ENCODE data around the gene TMEM39B.

The TMEM39B gene

GRCh38 chr1:32114420-32114819, 41.7 kb downstream of the TMEM39B start:
- H3K79me1 ChIP-seq (replicated peaks; ENCODE audit: low read length, poor library complexity, severe bottlenecking), result no peaks in the 10 kb centered on the region
- no peak overlapping the region for H3K4ac ChIP-seq (ENCODE audit: low read depth in 1 of 2, low read length in 2 of 2)
- no peak for DNase-seq
- no peak overlapping the region for H2BK120ac ChIP-seq (ENCODE audit: low read depth, low read length)
- H3K36me3 ChIP-seq (ENCODE audit: control insufficient read depth in 1 of 2, insufficient read depth in 2 of 2, low read depth in 1 of 2, low read length in 2 of 2), result peaks cover 2 to 9% of the 10 kb centered on the region in 2 experiments
- H2BK5ac ChIP-seq (ENCODE audit: low read depth, low read length, poor library complexity, severe bottlenecking), result no peak overlapping the region
- 100% methylated on average over 1 of the region's 2 CpGs for WGBS
- H2BK15ac ChIP-seq (ENCODE audit: low read depth, poor library complexity, severe bottlenecking), result no peak overlapping the region
- H3K4me3 ChIP-seq (ENCODE audit: insufficient read depth in 1 of 2, low read depth in 1 of 2, low read length in 2 of 2), result no peak overlapping the region
- H3K4me1 ChIP-seq (ENCODE audit: control insufficient read depth, insufficient read depth, low read depth, low read length), result peaks cover 4% of the 10 kb centered on the region
- no peak overlapping the region for H3K23ac ChIP-seq (ENCODE audit: low read length in 2 of 2)
- no peak overlapping the region for H4K91ac ChIP-seq (ENCODE audit: low read length)
- H3K4me2 ChIP-seq (ENCODE audit: low read length, poor library complexity, severe bottlenecking), result no peak overlapping the region
- peak overlapping the region in 1 of 2 experiments; percentile 2 for H3K18ac ChIP-seq (ENCODE audit: low read depth in 1 of 2, low read length in 2 of 2)
- H3K9ac ChIP-seq (ENCODE audit: low read length), result no peak overlapping the region
- no peak overlapping the region for H3K14ac ChIP-seq (ENCODE audit: low read length in 2 of 2)
- no peaks in the 10 kb centered on the region for H3K27me3 ChIP-seq (ENCODE audit: control insufficient read depth in 1 of 2, insufficient read depth in 1 of 2, low read length in 2 of 2)
- no peak overlapping the region for H2BK12ac ChIP-seq (ENCODE audit: low read length in 2 of 2)
- no peak overlapping the region for H2AK5ac ChIP-seq (ENCODE audit: low read length, severe bottlenecking)
- no peak overlapping the region for H4K8ac ChIP-seq (ENCODE audit: low read length)
- no peak overlapping the region for H2AFZ ChIP-seq (ENCODE audit: low read depth, low read length)
- H3K27ac ChIP-seq (ENCODE audit: low read length, poor library complexity, severe bottlenecking), result no peak overlapping the region
- H3K9me3 ChIP-seq (ENCODE audit: control insufficient read depth, low read length), result no peaks in the 10 kb centered on the region

GRCh38 chr1:32115496-32115895, 42.8 kb downstream of the TMEM39B start:
- Histone ChIP-seq H2BK12ac (ENCODE audit: low read length in 2 of 2) (no peak overlapping the region), H3K23ac (ENCODE audit: low read length in 2 of 2) (no peak overlapping the region), H3K4me3 (ENCODE audit: insufficient read depth in 1 of 2, low read depth in 1 of 2, low read length in 2 of 2) (no peak overlapping the region), H2AFZ (ENCODE audit: low read depth, low read length) (no peak overlapping the region), H2BK120ac (ENCODE audit: low read depth, low read length) (no peak overlapping the region), H3K36me3 (ENCODE audit: control insufficient read depth in 1 of 2, insufficient read depth in 2 of 2, low read depth in 1 of 2, low read length in 2 of 2) (peaks cover 2 to 9% of the 10 kb centered on the region in 2 experiments), H3K4me2 (ENCODE audit: low read length, poor library complexity, severe bottlenecking) (no peak overlapping the region), H3K79me1 (replicated peaks; ENCODE audit: low read length, poor library complexity, severe bottlenecking) (no peaks in the 10 kb centered on the region), H3K14ac (ENCODE audit: low read length in 2 of 2) (no peak overlapping the region), H2AK5ac (ENCODE audit: low read length, severe bottlenecking) (peak overlapping the region; percentile 51), H4K8ac (ENCODE audit: low read length) (no peak overlapping the region), H3K4ac (ENCODE audit: low read depth in 1 of 2, low read length in 2 of 2) (no peak overlapping the region), H3K9ac (ENCODE audit: low read length) (peak overlapping the region; percentile 32), H3K18ac (ENCODE audit: low read depth in 1 of 2, low read length in 2 of 2) (no peak overlapping the region), H2BK15ac (ENCODE audit: low read depth, poor library complexity, severe bottlenecking) (no peak overlapping the region), H3K27ac (ENCODE audit: low read length, poor library complexity, severe bottlenecking) (no peak overlapping the region), H3K4me1 (ENCODE audit: control insufficient read depth, insufficient read depth, low read depth, low read length) (peaks cover 6% of the 10 kb centered on the region), H3K27me3 (ENCODE audit: control insufficient read depth in 1 of 2, insufficient read depth in 1 of 2, low read length in 2 of 2) (no peaks in the 10 kb centered on the region), H4K91ac (ENCODE audit: low read length) (no peak overlapping the region), H2BK5ac (ENCODE audit: low read depth, low read length, poor library complexity, severe bottlenecking) (no peak overlapping the region), H3K9me3 (ENCODE audit: control insufficient read depth, low read length) (no peaks in the 10 kb centered on the region)
- WGBS, result 89% methylated on average over 5 of the region's 5 CpGs
- DNase-seq, result peak; percentile 58

- Histone ChIP-seq H3K9ac (ENCODE audit: low read length) (peak overlapping the region; percentile 36), H3K79me1 (replicated peaks; ENCODE audit: low read length, poor library complexity, severe bottlenecking) (no peaks in the 10 kb centered on the region), H3K23ac (ENCODE audit: low read length in 2 of 2) (no peak overlapping the region), H3K4ac (ENCODE audit: low read depth in 1 of 2, low read length in 2 of 2) (no peak overlapping the region), H2BK5ac (ENCODE audit: low read depth, low read length, poor library complexity, severe bottlenecking) (no peak overlapping the region), H3K27me3 (ENCODE audit: control insufficient read depth in 1 of 2, insufficient read depth in 1 of 2, low read length in 2 of 2) (no peaks in the 10 kb centered on the region), H2BK15ac (ENCODE audit: low read depth, poor library complexity, severe bottlenecking) (no peak overlapping the region), H2BK120ac (ENCODE audit: low read depth, low read length) (no peak overlapping the region), H4K91ac (ENCODE audit: low read length) (no peak overlapping the region), H3K4me3 (ENCODE audit: insufficient read depth in 1 of 2, low read depth in 1 of 2, low read length in 2 of 2) (peak overlapping the region in 1 of 2 experiments; percentile 42), H3K9me3 (ENCODE audit: control insufficient read depth, low read length) (no peaks in the 10 kb centered on the region), H2AK5ac (ENCODE audit: low read length, severe bottlenecking) (no peak overlapping the region), H4K8ac (ENCODE audit: low read length) (no peak overlapping the region), H3K27ac (ENCODE audit: low read length, poor library complexity, severe bottlenecking) (peak overlapping the region; percentile 67), H3K4me2 (ENCODE audit: low read length, poor library complexity, severe bottlenecking) (no peak overlapping the region), H3K18ac (ENCODE audit: low read depth in 1 of 2, low read length in 2 of 2) (no peak overlapping the region), H3K4me1 (ENCODE audit: control insufficient read depth, insufficient read depth, low read depth, low read length) (peaks cover 12% of the 10 kb centered on the region), H3K36me3 (ENCODE audit: control insufficient read depth in 1 of 2, insufficient read depth in 2 of 2, low read depth in 1 of 2, low read length in 2 of 2) (peaks cover 2 to 9% of the 10 kb centered on the region in 2 experiments), H3K14ac (ENCODE audit: low read length in 2 of 2) (no peak overlapping the region), H2BK12ac (ENCODE audit: low read length in 2 of 2) (no peak overlapping the region), H2AFZ (ENCODE audit: low read depth, low read length) (no peak overlapping the region)
- DNase-seq, result peak; percentile 42
- WGBS, result 98% methylated on average over 4 of the region's 4 CpGs
Measured at GRCh38 chr1:32116531-32116930, 43.8 kb downstream of the TMEM39B start.

- no peak overlapping the region for H2BK15ac ChIP-seq (ENCODE audit: low read depth, poor library complexity, severe bottlenecking)
- no peak overlapping the region for H4K91ac ChIP-seq (ENCODE audit: low read length)
- 94% methylated on average over 5 of the region's 5 CpGs for WGBS
Measured at GRCh38 chr1:32122151-32122550, 49.4 kb downstream of the TMEM39B start.

More at GRCh38 chr1:32122151-32122550, 49.4 kb downstream of the TMEM39B start:
- no peak overlapping the region for H2BK120ac ChIP-seq (ENCODE audit: low read depth, low read length)
- H3K4me2 ChIP-seq (ENCODE audit: low read length, poor library complexity, severe bottlenecking), result no peak overlapping the region
- peaks cover 10% of the 10 kb centered on the region for H3K4me1 ChIP-seq (ENCODE audit: control insufficient read depth, insufficient read depth, low read depth, low read length)
- peaks cover 0 to 3% of the 10 kb centered on the region in 2 experiments for H3K36me3 ChIP-seq (ENCODE audit: control insufficient read depth in 1 of 2, insufficient read depth in 2 of 2, low read depth in 1 of 2, low read length in 2 of 2)
- no peak overlapping the region for H4K8ac ChIP-seq (ENCODE audit: low read length)
- H3K14ac ChIP-seq (ENCODE audit: low read length in 2 of 2), result no peak overlapping the region
- no peaks in the 10 kb centered on the region for H3K27me3 ChIP-seq (ENCODE audit: control insufficient read depth in 1 of 2, insufficient read depth in 1 of 2, low read length in 2 of 2)
- no peak overlapping the region for H3K4me3 ChIP-seq (ENCODE audit: insufficient read depth in 1 of 2, low read depth in 1 of 2, low read length in 2 of 2)
- H3K4ac ChIP-seq (ENCODE audit: low read depth in 1 of 2, low read length in 2 of 2), result no peak overlapping the region
- H3K9ac ChIP-seq (ENCODE audit: low read length), result no peak overlapping the region
- H2BK12ac ChIP-seq (ENCODE audit: low read length in 2 of 2), result no peak overlapping the region
- no peak overlapping the region for H2BK5ac ChIP-seq (ENCODE audit: low read depth, low read length, poor library complexity, severe bottlenecking)
- peaks cover 1% of the 10 kb centered on the region for H3K79me1 ChIP-seq (replicated peaks; ENCODE audit: low read length, poor library complexity, severe bottlenecking)
- H3K23ac ChIP-seq (ENCODE audit: low read length in 2 of 2), result no peak overlapping the region
- no peak overlapping the region for H3K18ac ChIP-seq (ENCODE audit: low read depth in 1 of 2, low read length in 2 of 2)
- H3K27ac ChIP-seq (ENCODE audit: low read length, poor library complexity, severe bottlenecking), result no peak overlapping the region
- no peaks in the 10 kb centered on the region for H3K9me3 ChIP-seq (ENCODE audit: control insufficient read depth, low read length)
- DNase-seq, result no peak
- H2AFZ ChIP-seq (ENCODE audit: low read depth, low read length), result no peak overlapping the region
- no peak overlapping the region for H2AK5ac ChIP-seq (ENCODE audit: low read length, severe bottlenecking)
